Duodenal mucosa (tissue), 2 donors: ENCODE data around the gene GIPC2.
A peak's percentile ranks its signal among the peaks of the same experiment; 100 is the strongest.

ENCODE experiments used
- H3K27ac ChIP-seq: one replicate; pipeline ENCODE4 v1.7.0; 2013; ENCODE audit warnings: low read depth, low read length
- H3K27me3 ChIP-seq, 2 donors: one replicate each; pipeline ENCODE4 v1.7.0; 2013; ENCODE audit warnings: low read length in 2 of 2, control low read depth in 1 of 2; ENCODE audit not compliant: insufficient read depth in 2 of 2, control insufficient read depth in 1 of 2
- H3K36me3 ChIP-seq, 2 donors: one replicate each; pipeline ENCODE4 v1.7.0; 2013; ENCODE audit warnings: low read length in 2 of 2, control low read depth in 1 of 2; ENCODE audit not compliant: insufficient read depth in 2 of 2, control insufficient read depth in 1 of 2
- H3K4me1 ChIP-seq, 2 donors: one replicate each; pipeline ENCODE4 v1.7.0; 2013; ENCODE audit warnings: low read length in 2 of 2, control low read depth in 1 of 2; ENCODE audit not compliant: insufficient read depth in 2 of 2, control insufficient read depth in 1 of 2
- H3K4me3 ChIP-seq, 2 donors: one replicate each; pipeline ENCODE4 v1.7.0; 2013; ENCODE audit warnings: low read length in 2 of 2, low read depth in 1 of 2
- H3K9ac ChIP-seq, 2 donors: one replicate each; pipeline ENCODE4 v1.7.0; 2013; ENCODE audit warnings: low read length in 2 of 2, low read depth in 1 of 2
- H3K9me3 ChIP-seq, 2 donors: one replicate each; pipeline ENCODE4 v1.7.0; 2013; ENCODE audit warnings: low read length in 2 of 2, control low read depth in 1 of 2; ENCODE audit not compliant: control insufficient read depth in 1 of 2

Gene GIPC2

GRCh38 chr1:78048446-78048845 lies 2.7 kb downstream of the GIPC2 start:
- Histone ChIP-seq H3K27me3 (peaks cover 0 to 7% of the 10 kb centered on the region in 2 donors), H3K9ac (no peak overlapping the region), H3K36me3 (no peaks in the 10 kb centered on the region), H3K27ac (no peak overlapping the region), H3K4me3 (peak overlapping the region in 1 of 2 donors; percentile 33), H3K9me3 (no peaks in the 10 kb centered on the region), H3K4me1 (peaks cover 17 to 18% of the 10 kb centered on the region in 2 donors)

DNA sequence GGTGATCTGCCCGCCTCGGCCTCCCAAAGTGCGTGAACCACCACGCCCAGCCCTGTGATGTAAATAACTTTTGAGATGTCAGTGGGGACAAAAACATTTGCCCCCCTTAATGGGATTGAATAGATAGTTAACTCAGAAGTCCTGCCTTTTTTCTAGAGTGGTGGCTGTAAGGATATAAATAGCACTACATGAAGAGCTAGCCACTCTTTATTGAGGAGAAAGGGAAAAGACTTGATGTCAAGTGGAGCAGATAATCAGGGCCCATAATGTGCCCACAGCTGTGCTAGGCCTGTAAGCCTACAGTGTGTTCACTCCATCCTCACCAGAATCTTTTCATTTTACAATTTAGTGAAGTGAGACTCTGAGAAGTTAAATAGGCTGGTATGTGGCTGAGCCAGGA lies 3.6 kb downstream of the GIPC2 start:
- H3K4me1 ChIP-seq = peaks cover 12 to 14% of the 10 kb centered on the region in 2 donors
- no peak overlapping the region for H3K4me3 ChIP-seq
- peaks cover 0 to 7% of the 10 kb centered on the region in 2 donors for H3K27me3 ChIP-seq
- H3K36me3 ChIP-seq = no peaks in the 10 kb centered on the region
- H3K27ac ChIP-seq = no peak overlapping the region
- H3K9ac ChIP-seq = no peak overlapping the region
- no peaks in the 10 kb centered on the region for H3K9me3 ChIP-seq

- Histone ChIP-seq H3K4me1 (peaks cover 3 to 15% of the 10 kb centered on the region in 2 donors), H3K9ac (no peak overlapping the region), H3K4me3 (no peak overlapping the region), H3K27me3 (peaks cover 0 to 7% of the 10 kb centered on the region in 2 donors), H3K27ac (no peak overlapping the region), H3K36me3 (no peaks in the 10 kb centered on the region), H3K9me3 (no peaks in the 10 kb centered on the region)
Observed at GRCh38 chr1:78051005-78051404, 5.2 kb downstream of the GIPC2 start.

DNA sequence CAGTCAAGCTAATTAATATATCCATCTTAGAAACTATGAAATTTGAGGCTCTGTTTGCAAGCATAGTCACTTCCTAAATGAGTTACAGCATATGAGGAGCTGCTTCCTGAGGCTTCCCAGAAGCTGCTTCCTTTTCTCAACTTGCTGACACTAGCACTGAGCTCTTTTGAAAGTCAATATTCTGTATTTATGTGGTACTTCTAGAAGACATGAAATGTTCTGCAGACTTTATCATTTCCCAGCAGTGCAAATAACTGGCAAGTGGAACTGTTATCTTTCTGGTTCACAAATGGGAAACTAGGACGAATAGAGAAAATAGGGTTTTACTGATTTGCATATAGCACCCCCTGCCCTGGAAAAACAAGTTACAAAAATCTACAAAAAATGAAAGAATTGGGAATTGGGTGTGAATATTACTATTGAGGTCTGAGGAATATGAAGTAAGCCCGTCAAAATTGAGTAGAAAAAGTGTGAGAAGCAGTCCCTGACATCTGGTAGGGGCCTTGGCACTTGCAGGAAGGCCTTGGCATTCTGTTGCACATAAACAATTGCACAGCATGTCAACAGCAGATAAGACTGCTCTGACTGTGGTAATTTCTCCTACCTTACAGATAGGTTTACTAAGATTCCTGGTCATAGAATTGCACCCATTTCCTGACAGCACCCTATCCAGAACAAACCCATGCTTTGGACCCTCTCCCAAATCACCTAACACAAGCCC lies 7.1 kb downstream of the GIPC2 start:
- no peaks in the 10 kb centered on the region for H3K36me3 ChIP-seq
- H3K9me3 ChIP-seq = no peaks in the 10 kb centered on the region
- no peak overlapping the region for H3K27ac ChIP-seq
- H3K4me1 ChIP-seq = peaks cover 3 to 15% of the 10 kb centered on the region in 2 donors
- H3K27me3 ChIP-seq = no peaks in the 10 kb centered on the region
- H3K9ac ChIP-seq = no peak overlapping the region
- H3K4me3 ChIP-seq = no peak overlapping the region

DNA sequence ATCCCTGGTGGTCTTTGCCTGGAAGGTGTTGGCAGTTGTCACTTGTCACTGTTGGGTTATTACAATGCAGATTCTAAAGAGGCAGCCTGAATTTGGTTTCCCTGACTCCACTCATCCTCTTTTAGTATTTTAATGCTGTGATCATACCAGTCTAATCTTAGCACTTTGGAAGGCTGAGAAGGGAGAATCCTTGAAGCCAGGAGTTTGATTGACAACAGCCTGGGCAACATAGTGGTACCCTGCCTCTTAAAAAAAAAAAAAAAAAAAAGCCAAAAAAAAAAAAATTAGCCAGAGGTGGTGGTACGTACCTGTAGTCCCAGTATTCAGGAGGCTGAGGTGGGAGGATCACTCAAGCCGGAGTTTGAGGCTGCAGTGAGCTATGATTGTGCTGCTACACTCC lies 7.7 kb downstream of the GIPC2 start:
- Histone ChIP-seq H3K9ac (no peak overlapping the region), H3K9me3 (no peaks in the 10 kb centered on the region), H3K27me3 (no peaks in the 10 kb centered on the region), H3K4me1 (peaks cover 3 to 13% of the 10 kb centered on the region in 2 donors), H3K36me3 (no peaks in the 10 kb centered on the region), H3K4me3 (no peak overlapping the region), H3K27ac (no peak overlapping the region)

GRCh38 chr1:78054559-78054958 lies 8.8 kb downstream of the GIPC2 start:
- Histone ChIP-seq H3K9me3 (no peaks in the 10 kb centered on the region), H3K4me3 (no peak overlapping the region), H3K27ac (no peak overlapping the region), H3K36me3 (no peaks in the 10 kb centered on the region), H3K27me3 (no peaks in the 10 kb centered on the region), H3K4me1 (peaks cover 0 to 8% of the 10 kb centered on the region in 2 donors), H3K9ac (no peak overlapping the region)

DNA sequence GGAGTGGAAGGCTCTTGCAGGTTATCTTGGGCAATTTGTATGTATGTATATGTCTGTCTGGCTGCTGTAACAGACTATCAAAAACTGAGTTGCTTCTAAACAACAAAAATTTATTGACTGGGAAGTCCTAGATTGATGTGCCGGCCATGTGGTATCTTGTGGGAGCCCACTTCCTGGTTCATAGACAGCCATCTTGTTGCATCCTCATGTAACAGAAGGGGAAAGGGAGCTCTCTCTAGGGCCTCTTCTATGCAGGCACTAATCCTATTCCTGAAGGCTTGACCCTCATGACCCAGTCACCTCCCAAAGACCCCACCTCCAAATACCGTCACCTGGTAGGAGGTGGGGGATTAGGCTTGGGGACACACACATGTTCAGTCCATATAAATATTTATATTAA lies 9.2 kb downstream of the GIPC2 start:
- no peaks in the 10 kb centered on the region for H3K36me3 ChIP-seq
- no peak overlapping the region for H3K27ac ChIP-seq
- H3K4me3 ChIP-seq = no peak overlapping the region
- peaks cover 0 to 8% of the 10 kb centered on the region in 2 donors for H3K4me1 ChIP-seq
- H3K27me3 ChIP-seq = no peaks in the 10 kb centered on the region
- H3K9ac ChIP-seq = no peak overlapping the region
- no peaks in the 10 kb centered on the region for H3K9me3 ChIP-seq

GRCh38 chr1:78055565-78056132 lies 9.9 kb downstream of the GIPC2 start:
- no peak overlapping the region for H3K9ac ChIP-seq
- H3K4me3 ChIP-seq = peak overlapping the region; percentile 45 to 48
- no peaks in the 10 kb centered on the region for H3K36me3 ChIP-seq
- no peak overlapping the region for H3K27ac ChIP-seq
- peaks cover 0 to 8% of the 10 kb centered on the region in 2 donors for H3K4me1 ChIP-seq
- no peaks in the 10 kb centered on the region for H3K9me3 ChIP-seq
- H3K27me3 ChIP-seq = no peaks in the 10 kb centered on the region

DNA sequence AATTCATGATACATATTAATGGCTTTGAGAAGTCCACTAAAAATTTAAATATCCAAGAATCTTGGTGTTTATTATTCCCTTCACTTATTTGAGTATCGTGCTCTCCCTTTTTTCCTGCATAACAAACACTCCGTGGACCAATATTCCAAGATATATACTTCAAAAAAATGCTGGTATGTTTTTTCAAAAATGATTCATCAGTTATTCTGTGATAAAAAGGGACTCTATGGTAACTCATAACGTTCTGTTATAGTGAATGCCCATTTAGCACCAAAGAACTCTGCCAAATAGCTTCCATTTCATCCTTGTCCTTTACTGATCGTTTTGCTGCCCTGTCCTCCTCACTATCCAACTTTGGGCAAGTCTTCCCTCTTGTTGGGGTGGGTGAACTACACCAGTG lies 12.9 kb downstream of the GIPC2 start:
- H3K27ac ChIP-seq = no peak overlapping the region
- no peaks in the 10 kb centered on the region for H3K36me3 ChIP-seq
- H3K27me3 ChIP-seq = no peaks in the 10 kb centered on the region
- H3K9ac ChIP-seq = no peak overlapping the region
- no peaks in the 10 kb centered on the region for H3K9me3 ChIP-seq
- no peak overlapping the region for H3K4me3 ChIP-seq
- peaks cover 0 to 3% of the 10 kb centered on the region in 2 donors for H3K4me1 ChIP-seq

GRCh38 chr1:78060857-78061563 lies 15.2 kb downstream of the GIPC2 start:
- H3K27me3 ChIP-seq = no peaks in the 10 kb centered on the region
- H3K4me1 ChIP-seq = peaks cover 6 to 8% of the 10 kb centered on the region in 2 donors
- H3K9ac ChIP-seq = no peak overlapping the region
- H3K27ac ChIP-seq = no peak overlapping the region
- no peaks in the 10 kb centered on the region for H3K9me3 ChIP-seq
- no peaks in the 10 kb centered on the region for H3K36me3 ChIP-seq
- no peak overlapping the region for H3K4me3 ChIP-seq
